GM21528 (cell line): Measurements from ENCODE around the gene HMGCS1.
"Not testable (repeated sequence)": the region's sequence is repeated elsewhere in the genome, so short reads cannot be mapped to it uniquely, and the experiment has no call there.

Source experiments
- ATAC-seq: cut with Tn5 transposase; IDR thresholded peaks from one replicate; pipeline ENCODE4 v1.9.1; 2021; ENCODE audit warnings: mild to moderate bottlenecking, moderate library complexity; ENCODE audit not compliant: unreplicated experiment, low FRiP score

HMGCS1 gene

DNA sequence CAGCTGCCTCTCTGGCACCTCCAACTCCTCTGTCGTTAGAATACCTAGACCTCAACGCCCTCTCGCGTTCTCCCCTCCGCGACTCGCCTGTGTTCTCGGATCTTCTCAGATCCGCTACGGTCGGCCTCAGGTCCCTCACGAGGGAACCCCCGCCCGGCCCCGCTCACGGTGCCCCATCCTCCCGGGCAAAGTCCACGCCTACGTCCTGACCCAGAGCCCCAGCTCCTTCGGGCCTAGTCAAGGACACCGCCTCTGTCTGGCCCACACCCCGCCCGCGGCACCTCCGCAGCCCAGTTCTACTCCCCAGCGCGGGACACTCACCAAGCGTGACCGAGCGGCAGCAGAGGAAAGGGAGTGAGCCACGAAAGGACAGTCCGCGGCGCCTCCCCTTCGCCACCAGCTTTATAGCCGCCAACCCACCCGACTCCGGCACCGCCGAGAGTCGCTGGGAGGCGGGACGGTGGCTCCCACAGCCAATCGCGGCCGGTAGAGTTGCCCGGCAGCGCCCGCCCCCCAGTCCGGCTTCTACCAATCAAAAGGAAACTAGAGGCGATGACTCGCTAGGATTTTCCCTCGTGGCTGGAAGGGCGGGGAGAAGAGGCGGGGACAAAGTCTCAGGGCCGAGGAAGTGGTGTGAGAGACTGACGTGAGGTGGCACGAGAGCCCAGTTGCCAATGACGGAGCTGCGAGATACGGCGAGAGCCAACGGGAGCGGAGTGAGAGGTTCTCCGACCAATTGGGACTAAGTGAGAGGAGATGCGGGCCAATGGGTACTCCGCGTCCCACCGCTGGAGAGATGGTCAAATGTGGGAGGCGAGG is at the start of gene HMGCS1:
TSS of gene HMGCS1 (minus strand) at position 378 of the 819 bp plus-strand sequence. CDS start 14,447 bp downstream, outside the sequence.
- peak; percentile 97 for ATAC-seq

DNA sequence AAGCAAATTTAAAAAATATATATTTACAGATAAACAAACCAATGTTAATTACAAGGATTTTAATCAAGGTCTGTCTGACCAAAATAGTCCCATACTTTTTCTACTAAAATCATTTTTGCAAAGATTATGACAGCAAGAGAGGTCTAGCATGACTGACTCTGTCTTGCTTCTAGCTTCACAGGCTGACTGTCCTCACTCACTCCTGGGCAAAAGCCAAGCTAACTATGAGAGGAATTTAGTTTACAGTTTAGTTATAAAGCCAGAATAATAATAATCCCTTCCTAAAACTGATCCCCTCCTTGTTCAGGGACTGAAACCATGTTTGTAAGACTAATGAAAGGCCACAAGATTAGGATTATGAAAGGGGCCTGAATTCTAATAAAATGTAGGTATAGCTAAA is 45.5 kb upstream of the HMGCS1 start:
- no peak for ATAC-seq

DNA sequence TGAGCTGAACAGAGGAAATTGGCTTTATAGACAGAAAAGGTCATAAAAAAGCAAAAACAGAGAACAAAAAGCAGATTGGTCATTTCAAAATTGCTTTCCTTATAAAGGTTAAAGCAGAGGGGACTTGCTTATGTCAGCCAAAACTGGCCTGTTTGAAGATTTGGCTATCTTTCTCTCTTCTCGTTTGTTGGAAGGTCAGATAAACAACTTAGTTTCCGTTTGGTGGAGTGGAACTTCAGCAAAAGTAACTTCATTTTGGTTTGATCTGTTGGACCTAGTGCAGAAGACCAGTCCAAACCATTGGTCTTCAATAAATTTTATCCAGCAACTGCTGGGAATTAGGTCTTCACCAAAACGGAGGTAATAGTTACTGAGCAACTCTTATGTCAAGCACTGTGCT is 45.1 kb upstream of the HMGCS1 start:
- ATAC-seq = no peak

DNA sequence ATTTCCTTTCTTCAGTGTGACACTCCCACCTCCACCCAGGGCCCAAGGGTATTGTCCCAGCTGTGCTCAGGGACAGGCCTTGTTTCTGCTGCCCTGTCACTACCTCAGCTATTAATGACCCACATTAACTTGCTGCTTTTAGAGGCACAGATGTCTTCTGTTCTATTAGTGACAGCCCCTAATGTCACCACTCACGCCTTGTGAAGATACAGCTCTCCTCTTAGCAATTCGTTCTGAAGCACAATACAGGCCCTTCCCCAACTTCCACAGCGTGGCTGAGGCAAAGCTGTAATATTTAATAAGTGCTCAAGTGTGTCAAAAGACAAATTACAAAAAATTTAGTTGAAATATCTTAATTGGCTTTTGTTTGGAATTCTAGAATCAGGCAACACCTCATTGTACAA is 44.7 kb upstream of the HMGCS1 start:
- no peak for ATAC-seq

DNA sequence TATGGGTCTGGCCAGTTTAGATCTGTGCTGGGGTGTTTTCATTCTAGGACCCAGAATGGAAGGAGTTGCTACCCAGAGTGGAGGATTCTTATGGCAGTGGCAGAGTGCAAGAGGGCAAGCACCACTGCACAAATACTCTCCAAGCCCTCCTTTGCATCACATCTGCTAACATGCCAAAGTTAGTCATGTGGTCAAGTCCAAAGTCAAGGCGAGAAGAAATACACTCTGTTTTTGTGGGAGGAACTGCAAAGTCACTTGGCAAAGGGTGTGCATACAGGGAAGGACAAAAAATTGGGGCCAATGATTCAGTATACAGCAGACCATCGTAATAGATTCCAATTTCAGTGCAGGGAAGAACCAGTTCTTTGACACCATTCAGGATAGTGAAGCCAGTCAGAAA is 43.9 kb upstream of the HMGCS1 start:
- ATAC-seq = no peak

DNA sequence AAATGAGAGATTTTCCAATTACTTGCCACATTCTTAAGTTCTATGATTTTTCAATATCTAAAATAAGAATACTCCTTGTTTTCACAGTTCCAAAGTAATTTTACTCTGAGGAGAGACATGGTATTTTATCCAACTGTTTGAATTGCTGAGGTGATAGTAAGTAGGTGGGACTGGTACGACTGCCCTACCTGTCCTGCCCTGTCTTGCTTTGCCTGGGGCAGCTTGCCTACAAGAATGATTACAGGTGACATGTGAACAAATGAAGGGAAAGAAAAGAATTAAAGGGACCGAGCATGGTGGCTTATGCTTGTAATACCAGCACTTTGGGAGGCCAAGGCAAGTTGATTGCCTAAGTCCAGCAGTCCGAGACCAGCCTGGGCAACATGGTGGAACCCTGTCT is 41.6 kb upstream of the HMGCS1 start:
- no peak for ATAC-seq

DNA sequence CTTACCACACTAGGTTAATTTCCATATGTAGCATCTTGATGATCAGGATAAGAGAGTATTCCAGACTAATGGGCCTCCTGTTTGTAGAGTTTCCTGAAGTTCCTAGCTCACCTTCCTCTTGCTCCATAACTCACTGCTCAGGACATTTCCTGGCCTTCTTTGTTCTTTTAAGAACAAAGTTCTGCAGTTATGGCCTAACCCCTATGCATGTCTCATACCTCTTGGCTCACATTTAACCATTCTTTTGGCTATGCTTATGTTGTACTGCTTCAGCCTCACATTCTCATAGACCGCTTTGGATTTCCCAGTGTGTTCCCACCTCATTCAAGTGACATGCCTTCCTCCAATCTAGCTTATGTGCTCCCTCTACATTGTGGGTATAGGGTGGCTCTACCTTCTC is 40.5 kb upstream of the HMGCS1 start:
- no peak for ATAC-seq

DNA sequence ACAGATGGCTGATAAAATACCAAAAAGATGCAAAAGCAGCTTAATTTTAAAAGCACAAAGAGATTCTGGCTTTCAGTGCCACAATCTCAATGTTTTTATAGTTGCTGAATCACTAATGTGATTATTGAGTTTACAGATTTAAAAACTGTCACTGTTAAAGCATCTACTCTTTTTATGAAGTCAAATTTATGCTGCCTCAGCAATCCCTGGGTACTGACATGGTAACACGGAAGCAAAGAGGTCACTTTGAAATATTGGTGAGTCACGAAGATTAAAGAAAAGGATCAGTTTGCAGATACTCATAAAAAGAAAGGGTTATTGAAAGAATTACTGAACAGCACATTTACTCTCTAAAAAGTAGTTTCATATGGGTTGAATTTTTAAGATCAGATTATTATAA is 39.7 kb upstream of the HMGCS1 start:
- ATAC-seq = no peak

DNA sequence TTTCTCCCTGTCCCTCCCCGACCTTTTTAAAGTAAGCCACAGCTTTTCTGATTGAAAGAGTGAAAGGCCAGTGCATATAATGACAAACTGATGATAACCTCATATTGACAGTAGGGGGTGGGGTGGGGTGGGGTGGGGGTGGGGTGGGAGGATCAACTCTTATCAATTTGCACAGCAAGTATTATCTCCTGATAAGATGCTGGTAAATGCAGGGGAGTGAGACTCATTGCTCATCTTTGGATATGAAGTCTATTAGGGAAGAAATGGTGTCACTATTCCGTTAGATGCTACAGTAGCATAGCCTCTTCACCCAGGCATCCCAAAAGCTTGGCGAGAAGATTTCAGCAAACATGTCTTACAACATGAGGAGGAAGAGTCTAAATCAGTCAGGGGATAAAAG is 38.9 kb upstream of the HMGCS1 start:
- no peak for ATAC-seq

DNA sequence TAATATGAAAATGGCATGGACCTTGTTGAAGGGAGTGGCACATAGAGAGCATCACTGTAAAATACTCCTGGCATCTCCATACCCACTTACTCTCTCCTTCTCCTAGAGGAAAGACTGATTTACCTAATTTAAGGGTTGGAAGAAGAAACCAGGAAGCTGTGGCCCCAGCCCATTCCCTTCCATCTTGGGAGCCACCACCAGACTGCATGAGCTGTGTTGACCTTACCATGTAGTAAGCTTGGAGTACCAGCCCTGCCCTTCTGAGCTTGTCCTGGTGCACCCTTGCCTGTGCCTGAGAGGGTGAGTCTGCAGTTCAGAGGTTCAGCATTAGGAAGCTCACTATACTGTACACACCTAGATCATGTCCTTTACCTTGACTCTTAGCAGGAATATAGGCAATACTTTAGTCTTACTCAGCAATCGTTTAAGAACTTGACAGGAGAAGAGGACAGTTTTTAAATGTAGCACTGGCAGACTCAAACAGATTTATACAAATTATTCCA is 35.7 kb upstream of the HMGCS1 start:
- no peak for ATAC-seq

DNA sequence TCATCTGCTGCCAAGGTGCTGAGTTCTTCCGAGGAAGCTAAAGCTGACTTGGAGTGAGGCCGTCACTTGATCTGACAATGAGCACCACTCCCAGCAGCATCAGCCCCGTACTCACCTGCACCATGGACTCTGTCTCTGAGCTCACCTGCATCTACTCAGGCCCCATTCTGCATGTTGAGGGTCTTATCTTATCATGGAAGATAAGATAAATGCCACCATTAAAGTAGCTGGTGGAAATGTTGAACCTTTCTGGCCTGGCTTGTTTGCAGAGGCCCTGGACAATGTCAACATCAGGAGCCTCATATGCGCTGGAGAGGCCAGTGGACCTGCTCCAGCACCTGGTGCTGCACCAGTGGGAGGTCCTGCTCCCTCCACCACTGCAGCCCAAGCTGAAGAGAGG is 35.0 kb upstream of the HMGCS1 start:
- ATAC-seq = no peak

DNA sequence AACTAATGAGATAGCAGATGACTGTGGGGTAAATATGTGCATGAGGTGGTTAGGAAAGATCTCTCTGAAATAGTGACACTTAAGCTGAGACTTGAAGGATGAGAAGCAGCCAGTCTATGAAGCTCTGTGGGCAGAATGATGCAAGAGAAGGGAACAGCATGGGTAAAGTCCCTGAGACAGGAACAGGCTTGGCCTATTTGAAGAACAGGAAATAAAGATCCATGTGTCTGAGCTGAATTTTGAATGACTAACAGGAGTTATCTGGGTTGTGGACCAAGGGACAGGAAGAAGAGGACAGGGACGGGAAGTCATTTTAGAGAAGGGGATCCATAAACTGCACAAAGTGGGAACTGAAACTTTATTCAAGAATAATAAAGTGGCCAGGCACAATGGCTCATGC is 25.6 kb upstream of the HMGCS1 start:
- ATAC-seq = no peak

DNA sequence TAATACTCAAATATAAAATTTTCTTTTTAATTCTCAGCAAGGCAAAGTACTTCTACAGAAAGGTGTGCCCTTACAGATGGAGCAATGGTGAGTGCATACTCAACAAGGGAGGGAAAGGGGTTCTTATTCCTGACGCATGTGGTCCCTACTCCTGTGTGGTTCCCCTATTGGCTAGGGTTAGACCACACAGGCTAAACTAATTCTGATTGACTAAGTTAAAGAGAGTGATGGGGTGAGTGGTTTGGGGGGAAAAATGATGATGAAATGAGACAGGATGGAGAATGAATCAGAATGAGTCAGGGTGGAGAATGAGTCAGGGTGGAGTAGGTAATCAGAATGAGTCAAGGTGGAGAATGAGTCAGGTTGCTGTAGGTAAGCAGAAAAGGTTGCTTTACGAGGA is 22.9 kb upstream of the HMGCS1 start:
- no peak for ATAC-seq

DNA sequence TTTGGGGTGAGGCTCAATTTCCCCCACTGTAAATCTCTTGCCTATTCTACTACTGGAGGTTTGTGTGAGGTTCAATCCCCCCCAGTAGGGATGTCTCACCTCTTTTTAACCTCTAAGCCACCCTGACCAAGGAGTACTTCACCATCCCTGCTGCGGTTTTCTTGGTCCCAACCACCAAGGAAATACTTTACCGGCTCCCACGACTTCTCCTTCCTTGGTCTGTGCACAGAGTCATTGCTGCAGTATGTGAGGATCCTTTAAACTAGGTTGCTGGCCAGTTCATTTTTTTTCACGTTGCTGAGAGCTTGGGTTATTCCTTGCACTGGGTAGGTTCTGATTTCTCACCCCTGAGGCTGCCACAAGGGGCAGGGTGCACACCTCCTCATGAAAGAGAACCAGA is 22.5 kb upstream of the HMGCS1 start:
- no peak for ATAC-seq

DNA sequence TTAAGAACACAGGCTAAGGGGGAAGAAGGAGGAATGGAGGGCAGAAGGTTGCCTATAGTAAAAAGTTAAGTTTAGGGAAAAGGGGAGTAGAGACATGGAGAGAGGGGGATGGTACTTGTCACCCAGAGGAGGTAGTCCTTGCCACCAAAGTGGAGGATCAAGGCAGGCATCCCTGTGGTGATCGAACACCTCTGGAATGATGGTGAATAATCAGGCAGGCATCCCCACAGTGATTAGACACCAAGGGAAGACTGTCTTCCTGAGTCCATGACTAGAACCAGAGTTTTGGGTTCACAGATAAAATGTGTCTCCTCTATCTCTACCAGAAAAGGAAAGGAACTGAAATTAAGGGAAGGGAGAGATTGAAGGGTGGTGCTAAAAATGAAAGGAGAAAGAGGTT is 19.2 kb upstream of the HMGCS1 start:
- ATAC-seq = no peak

DNA sequence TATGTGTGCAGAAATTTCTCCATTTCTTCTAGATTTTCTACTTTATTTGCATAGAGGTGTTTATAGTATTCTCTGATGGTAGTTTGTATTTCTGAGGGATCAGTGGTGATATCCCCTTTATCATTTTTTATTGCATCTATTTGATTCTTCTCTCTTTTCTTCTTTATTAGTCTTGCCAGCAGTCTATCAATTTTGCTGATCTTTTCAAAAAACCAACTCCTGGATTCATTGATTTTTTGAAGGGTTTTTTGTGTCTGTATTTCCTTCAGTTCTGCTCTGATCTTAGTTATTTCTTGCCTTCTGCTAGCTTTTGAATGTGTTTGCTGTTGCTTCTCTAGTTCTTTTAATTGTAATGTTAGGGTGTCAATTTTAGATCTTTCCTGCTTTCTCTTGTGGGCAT is 12.4 kb upstream of the HMGCS1 start:
- ATAC-seq = not testable (repeated sequence)

DNA sequence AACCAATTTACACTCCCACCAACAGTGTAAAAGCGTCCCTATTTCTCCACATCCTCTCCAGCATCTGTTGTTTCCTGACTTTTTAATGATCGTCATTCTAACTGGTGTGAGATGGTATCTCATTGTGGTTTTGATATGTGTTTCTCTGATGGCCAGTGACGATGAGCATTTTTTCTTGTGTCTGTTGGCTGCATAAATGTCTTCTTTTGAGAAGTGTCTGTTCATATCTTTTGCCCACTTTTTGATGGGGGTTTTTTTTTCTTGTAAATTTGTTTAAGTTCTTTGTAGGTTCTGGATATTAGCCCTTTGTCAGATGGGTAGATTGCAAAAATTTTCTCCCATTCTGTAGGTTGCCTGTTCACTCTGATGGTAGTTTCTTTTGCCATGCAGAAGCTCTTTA is 10.3 kb upstream of the HMGCS1 start:
- not testable (repeated sequence) for ATAC-seq

DNA sequence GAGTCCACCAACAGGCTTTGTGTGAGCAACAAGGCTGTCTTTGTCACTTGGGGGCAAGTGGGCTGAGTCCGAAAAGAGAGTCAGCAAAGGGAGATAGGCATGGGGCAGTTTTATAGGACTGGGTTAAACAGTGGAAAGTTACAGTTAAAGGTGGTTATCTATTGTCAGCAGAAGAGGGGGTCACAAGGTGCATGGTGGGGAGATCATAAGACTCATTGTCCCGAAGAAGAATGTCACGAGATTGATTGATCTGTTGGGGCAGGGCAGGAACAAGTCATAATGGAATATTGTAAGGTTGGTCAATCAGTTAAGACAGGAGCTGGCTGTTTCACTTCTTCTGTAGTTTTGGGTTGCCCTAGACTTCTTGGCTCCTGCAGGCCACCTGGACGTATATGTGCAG is 7.6 kb upstream of the HMGCS1 start:
- ATAC-seq = no peak

DNA sequence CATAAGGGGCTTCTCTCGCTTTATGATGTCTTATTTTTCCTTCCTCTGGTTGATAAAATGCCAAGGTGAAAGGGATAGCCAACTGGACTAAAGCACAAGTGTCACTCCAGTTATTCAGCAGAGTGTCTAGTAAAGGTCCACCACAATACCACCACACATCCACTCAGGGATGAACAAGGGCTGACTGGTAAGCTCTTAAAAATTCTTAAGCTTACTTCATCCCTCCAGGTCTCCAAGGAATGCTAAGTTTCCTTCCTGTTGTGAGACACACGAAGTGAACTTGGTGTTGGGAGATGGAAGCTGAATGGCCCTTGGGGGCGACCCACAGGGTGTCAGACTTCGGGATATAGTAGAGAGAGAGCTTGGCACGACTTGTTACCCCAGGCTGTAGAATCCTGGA is 3.2 kb upstream of the HMGCS1 start:
- ATAC-seq = no peak

DNA sequence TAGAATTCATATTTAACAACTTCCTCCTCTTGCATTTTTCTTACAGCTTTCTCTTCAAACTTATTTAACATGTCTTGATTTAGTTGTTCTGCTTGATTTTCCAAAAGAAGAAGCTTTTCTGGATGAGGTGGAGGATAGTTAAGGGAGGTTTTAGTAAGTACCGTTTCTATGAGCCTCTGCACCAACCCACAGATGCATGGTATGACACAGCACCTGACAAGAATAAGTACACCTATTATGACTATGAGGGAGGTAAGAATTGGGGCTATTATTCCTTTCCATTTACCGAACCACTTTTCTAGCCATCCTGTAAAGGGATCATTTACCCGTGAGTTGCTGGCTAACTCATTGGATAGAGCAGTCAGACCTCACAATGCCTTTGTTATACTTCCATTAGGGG is 2.5 kb upstream of the HMGCS1 start:
- no peak for ATAC-seq

DNA sequence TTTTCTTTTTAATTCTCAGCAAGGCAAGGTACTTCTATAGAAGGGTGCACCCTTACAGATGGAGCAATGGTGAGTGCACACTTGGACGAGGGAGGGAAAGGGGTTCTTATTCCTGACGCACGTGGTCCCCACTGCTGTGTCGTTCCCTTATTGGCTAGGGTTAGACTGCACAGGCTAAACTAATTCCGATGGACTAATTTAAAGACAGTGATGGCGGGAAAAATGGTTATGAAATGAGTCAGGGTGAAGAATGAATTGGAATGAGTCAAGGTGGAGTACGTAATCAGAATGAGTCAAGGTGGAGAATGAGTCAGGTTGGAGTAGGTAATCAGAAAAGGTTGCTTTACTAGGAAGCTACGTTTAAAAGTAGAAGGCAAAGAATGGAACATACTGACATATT is 2.1 kb upstream of the HMGCS1 start:
- ATAC-seq = no peak

DNA sequence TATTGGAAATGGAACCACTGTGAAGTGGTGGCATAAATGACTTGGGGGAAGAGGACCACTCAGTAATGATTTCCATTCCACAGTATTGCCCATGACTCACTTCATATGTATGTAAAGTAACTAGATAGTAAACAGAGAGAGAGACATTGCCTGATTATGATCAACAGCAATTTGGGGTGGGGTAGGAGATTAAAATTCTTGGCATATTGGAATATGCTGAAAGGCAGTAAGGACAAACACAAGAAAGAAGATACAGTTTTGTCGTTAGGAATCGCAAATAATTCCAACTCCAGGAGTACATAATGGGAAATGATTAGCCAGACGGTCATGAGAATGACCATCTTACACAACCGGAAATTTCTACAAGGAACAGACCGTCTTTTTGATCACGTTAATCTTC is 1.5 kb upstream of the HMGCS1 start:
- ATAC-seq = no peak
